Activated naive CD4-positive, alpha-beta T cell treated with anti-CD3 and anti-CD28 coated beads, Interleukin-2, amount 50 U/mL, for 16 hours (primary cell): ENCODE measurements around the gene PFN1.

Experiments used
- DNase-seq: peaks from one replicate; pipeline ENCODE4 v3.0.0-alpha.2; 2020

PFN1 gene

GRCh38 chr17:4967539-4968485 is 19.5 kb upstream of the PFN1 start, which contains the start of gene SPAG7:
Gene SPAG7, minus strand, starts transcription at chr17:4967817. Its CDS starts 13 bp downstream, at chr17:4967804.
- DNase-seq, result peak; percentile 89

- peak; percentile 93 for DNase-seq
These were observed 18.7 kb upstream of the PFN1 start for GRCh38 chr17:4966844-4967538.

GRCh38 chr17:4965311-4965986 is 17.1 kb upstream of the PFN1 start:
- DNase-seq, result no peak

GRCh38 chr17:4960279-4960922 is 12.1 kb upstream of the PFN1 start:
- no peak for DNase-seq

GRCh38 chr17:4959261-4959965 is 11.1 kb upstream of the PFN1 start:
- DNase-seq, result no peak

GRCh38 chr17:4958102-4958501 is 9.8 kb upstream of the PFN1 start:
- no peak for DNase-seq

- peak; percentile 50 for DNase-seq
These were observed 8.2 kb upstream of the PFN1 start for GRCh38 chr17:4956493-4957061.

- DNase-seq, result no peak
These were observed 6.8 kb upstream of the PFN1 start for GRCh38 chr17:4955091-4955490.

- no peak for DNase-seq
These were observed 5.2 kb upstream of the PFN1 start for GRCh38 chr17:4953451-4953961.

- no peak for DNase-seq
These were observed 3.2 kb upstream of the PFN1 start for GRCh38 chr17:4951486-4951885.

GRCh38 chr17:4950746-4951204 is 2.4 kb upstream of the PFN1 start, which contains the start of gene ENO3:
Gene ENO3, plus strand, starts transcription at chr17:4951119. Its CDS starts 711 bp downstream, at chr17:4951830.
- DNase-seq, result no peak

- DNase-seq, result peak; percentile 41
These were observed 1.9 kb upstream of the PFN1 start for GRCh38 chr17:4950075-4950745.

GRCh38 chr17:4949321-4950074 is 1.2 kb upstream of the PFN1 start:
- peak; percentile 75 for DNase-seq

GRCh38 chr17:4948931-4949320 is 596 bp upstream of the PFN1 start:
- peak; percentile 76 for DNase-seq

GRCh38 chr17:4947411-4948165 is 742 bp downstream of the PFN1 start:
- peak; percentile 72 for DNase-seq

- peak; percentile 27 for DNase-seq
These were observed 1.3 kb downstream of the PFN1 start for GRCh38 chr17:4947010-4947410.

GRCh38 chr17:4946312-4946976 is 1.9 kb downstream of the PFN1 start:
- no peak for DNase-seq

GRCh38 chr17:4945944-4946280 is 2.4 kb downstream of the PFN1 start:
- DNase-seq, result no peak
